Nephron (organoid): Measurements from ENCODE around the gene CCR4.

Experiments
- H3K27ac Mint-ChIP-seq, 3 experiments: 2 replicates each; pipeline ENCODE4 v1.8.0; 2020; ENCODE audit warnings: mixed read lengths in 3 of 3, mild to moderate bottlenecking in 2 of 3, moderate library complexity in 1 of 3
- H3K27me3 Mint-ChIP-seq: 2 replicates; pipeline ENCODE4 v1.8.0; 2021; ENCODE audit warnings: low read depth, mild to moderate bottlenecking, moderate library complexity, mixed read lengths
- H3K36me3 Mint-ChIP-seq: 2 replicates; pipeline ENCODE4 v1.8.0; 2020; ENCODE audit warnings: low read depth, mixed read lengths
- H3K4me1 Mint-ChIP-seq: 2 replicates; pipeline ENCODE4 v1.8.0; 2020; ENCODE audit warnings: mixed read lengths
- H3K4me3 Mint-ChIP-seq, 3 experiments: 2 replicates each; pipeline ENCODE4 v1.8.0; 2020; ENCODE audit warnings: mild to moderate bottlenecking in 3 of 3, mixed read lengths in 3 of 3, moderate library complexity in 2 of 3
- H3K9me3 Mint-ChIP-seq: 2 replicates; pipeline ENCODE4 v1.8.0; 2020; ENCODE audit warnings: mixed read lengths
- CTCF ChIP-seq, 3 experiments: fragments of 200-600 bp; sonication (generic); IDR thresholded peaks; one replicate each; pipeline ENCODE4 v1.5.0; 2021; ENCODE audit warnings: antibody characterized with exemption in 3 of 3; ENCODE audit not compliant: unreplicated experiment in 3 of 3

Gene CCR4

DNA sequence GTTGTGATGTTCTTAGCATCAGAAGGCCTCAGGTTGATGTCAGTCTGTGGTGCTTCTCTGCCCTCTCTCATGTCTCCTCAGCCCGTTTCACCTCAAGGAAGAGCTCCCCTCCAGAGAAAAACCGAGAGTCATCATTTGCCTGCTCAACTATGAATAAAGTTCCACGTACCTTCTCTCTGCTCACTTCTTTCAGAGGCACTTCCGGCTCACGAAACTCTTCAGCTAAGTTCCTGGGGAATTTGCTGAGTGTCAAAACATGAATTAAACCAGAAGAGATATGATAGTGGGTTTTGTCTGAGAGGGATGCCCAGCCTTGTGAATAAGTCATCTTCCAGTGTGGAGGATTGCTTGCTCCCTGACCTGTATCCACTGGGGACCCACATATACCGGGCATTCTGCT lies 37.7 kb downstream of the CCR4 start:
- H3K4me3 Mint-ChIP-seq: no peak overlapping the region
- no peak overlapping the region for H3K27ac Mint-ChIP-seq
- no peaks in the 10 kb centered on the region for H3K9me3 Mint-ChIP-seq
- H3K27me3 Mint-ChIP-seq: peaks cover 7% of the 10 kb centered on the region
- H3K4me1 Mint-ChIP-seq: no peaks in the 10 kb centered on the region
- TF ChIP-seq CTCF (IDR thresholded peaks at IDR 0.05; ENCODE audit: unreplicated experiment in 3 of 3): no peak
- H3K36me3 Mint-ChIP-seq: peaks cover 3% of the 10 kb centered on the region

GRCh38 chr3:32990116-32990515 lies 38.7 kb downstream of the CCR4 start:
- TF ChIP-seq CTCF (IDR thresholded peaks at IDR 0.05; ENCODE audit: unreplicated experiment in 3 of 3): no peak
- no peaks in the 10 kb centered on the region for H3K4me1 Mint-ChIP-seq
- H3K4me3 Mint-ChIP-seq: no peak overlapping the region
- no peaks in the 10 kb centered on the region for H3K9me3 Mint-ChIP-seq
- H3K27me3 Mint-ChIP-seq: peaks cover 7% of the 10 kb centered on the region
- H3K36me3 Mint-ChIP-seq: peaks cover 3% of the 10 kb centered on the region
- no peak overlapping the region for H3K27ac Mint-ChIP-seq

DNA sequence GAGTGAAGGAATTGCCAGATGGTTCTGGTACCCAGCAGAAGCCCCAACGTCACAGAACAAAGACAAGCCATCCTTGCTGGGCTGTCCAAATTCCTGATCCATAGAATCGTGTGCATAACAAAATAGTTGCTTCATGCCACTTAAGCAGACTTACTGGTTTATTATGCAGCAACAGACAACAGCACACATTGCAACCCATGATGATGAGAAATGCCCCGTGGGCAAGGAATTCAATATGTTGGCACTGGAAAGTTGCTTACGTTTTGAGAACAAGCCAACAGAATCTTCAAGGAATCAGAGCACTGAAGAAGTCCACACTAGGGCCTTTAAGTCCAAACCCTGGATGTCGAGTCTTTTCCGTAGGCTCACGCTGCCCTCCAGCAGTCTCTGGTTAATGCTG lies 40.3 kb downstream of the CCR4 start:
- no peak for TF ChIP-seq CTCF (IDR thresholded peaks at IDR 0.05; ENCODE audit: unreplicated experiment in 3 of 3)
- H3K36me3 Mint-ChIP-seq: peaks cover 3% of the 10 kb centered on the region
- H3K4me3 Mint-ChIP-seq: no peak overlapping the region
- no peak overlapping the region for H3K27ac Mint-ChIP-seq
- H3K4me1 Mint-ChIP-seq: no peaks in the 10 kb centered on the region
- H3K27me3 Mint-ChIP-seq: peaks cover 5% of the 10 kb centered on the region
- no peaks in the 10 kb centered on the region for H3K9me3 Mint-ChIP-seq

DNA sequence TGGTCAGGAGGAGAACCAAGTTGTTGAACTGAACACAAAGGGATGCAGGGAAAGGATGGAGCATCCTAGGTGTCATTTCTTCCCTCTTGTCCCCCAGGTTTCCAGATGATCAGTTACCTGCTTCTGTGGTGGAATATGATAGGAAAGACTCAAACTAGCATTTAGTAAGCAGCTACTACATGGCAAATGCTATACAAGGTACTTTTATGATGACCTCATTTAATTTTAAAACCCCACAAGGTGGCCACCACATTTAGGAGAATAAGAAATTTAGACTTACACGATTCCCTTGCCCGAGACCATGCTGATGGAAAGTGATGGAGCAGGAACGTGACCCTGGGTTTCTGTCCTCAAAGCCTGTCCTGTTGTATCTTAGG lies 40.9 kb downstream of the CCR4 start:
- H3K4me3 Mint-ChIP-seq: no peak overlapping the region
- H3K4me1 Mint-ChIP-seq: no peaks in the 10 kb centered on the region
- H3K27me3 Mint-ChIP-seq: peaks cover under 1% of the 10 kb centered on the region
- H3K36me3 Mint-ChIP-seq: peaks cover 3% of the 10 kb centered on the region
- no peak for TF ChIP-seq CTCF (IDR thresholded peaks at IDR 0.05; ENCODE audit: unreplicated experiment in 3 of 3)
- no peak overlapping the region for H3K27ac Mint-ChIP-seq
- H3K9me3 Mint-ChIP-seq: no peaks in the 10 kb centered on the region

- Mint-ChIP-seq H3K4me1 (no peaks in the 10 kb centered on the region), H3K9me3 (no peaks in the 10 kb centered on the region), H3K4me3 (no peak overlapping the region), H3K27me3 (no peaks in the 10 kb centered on the region), H3K27ac (no peak overlapping the region), H3K36me3 (peaks cover 10% of the 10 kb centered on the region)
- no peak for TF ChIP-seq CTCF (IDR thresholded peaks at IDR 0.05; ENCODE audit: unreplicated experiment in 3 of 3)
Observed at GRCh38 chr3:32994045-32994444, 42.6 kb downstream of the CCR4 start.

GRCh38 chr3:32995098-32995497 lies 43.7 kb downstream of the CCR4 start:
- Mint-ChIP-seq H3K4me3 (no peak overlapping the region), H3K4me1 (no peaks in the 10 kb centered on the region), H3K36me3 (peaks cover 10% of the 10 kb centered on the region), H3K27me3 (no peaks in the 10 kb centered on the region), H3K9me3 (no peaks in the 10 kb centered on the region), H3K27ac (no peak overlapping the region)
- TF ChIP-seq CTCF (IDR thresholded peaks at IDR 0.05; ENCODE audit: unreplicated experiment in 3 of 3): no peak
